Camera-type eye (tissue), 1 donor: ENCODE results near the gene PRKCG. TPM values are rescaled to one million over a fixed set of nuclear protein-coding genes. Genes with fewer than 3 reads are reported as not detected.

Source experiments
- total RNA-seq: library from RNA; depleted of rRNA; stranded (reverse); fragments of >200 nt; gene quantifications from one replicate; pipeline ENCODE4 v1.2.3, GENCODE V29; 2014

PRKCG gene
- 0.16 TPM for total RNA-seq

DNA sequence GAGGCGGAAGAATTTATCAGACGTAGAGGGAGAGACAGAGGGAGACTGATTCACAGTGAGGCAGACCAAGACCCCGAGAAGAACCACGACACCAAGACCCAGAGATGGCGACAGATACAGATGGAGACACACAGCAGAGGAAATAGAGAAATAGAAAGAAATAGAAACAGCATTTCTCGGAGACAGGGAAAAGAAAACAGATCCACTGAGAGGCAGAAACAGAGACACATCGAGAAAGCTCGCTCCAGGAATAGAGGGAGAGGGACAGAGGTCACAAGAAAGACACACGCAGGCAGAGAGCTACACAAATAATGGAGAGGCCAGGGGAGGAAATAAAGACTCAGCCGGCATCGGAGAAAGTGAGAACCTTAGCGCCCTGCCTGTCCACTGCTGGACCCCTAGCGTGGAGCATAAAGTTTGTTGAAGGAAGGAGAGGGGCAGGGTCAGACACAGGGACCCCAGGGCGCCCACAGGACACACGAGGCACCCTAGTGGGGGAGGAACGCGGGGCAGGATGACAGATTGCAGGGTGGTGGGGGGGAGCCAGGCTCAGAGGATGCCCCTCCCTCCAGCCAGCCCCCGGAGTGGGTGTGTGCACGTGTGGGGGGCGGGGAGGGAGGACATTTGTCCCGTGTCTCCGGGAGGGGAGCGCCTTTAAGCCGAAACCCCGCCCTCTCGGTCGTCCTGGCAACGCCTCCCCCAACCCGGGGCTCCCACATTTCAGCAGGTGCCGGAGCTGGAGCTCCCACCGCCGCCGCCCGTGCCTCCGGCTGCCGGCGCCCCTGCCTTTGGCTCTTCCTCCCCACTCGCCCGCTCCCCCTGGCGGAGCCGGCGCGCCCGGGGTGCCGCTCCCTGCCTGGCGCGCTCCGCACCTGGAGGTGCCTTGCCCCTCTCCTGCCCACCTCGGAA is at the start of gene PRKCG:
PRKCG (plus strand) TSS at position 716 of the 909 bp plus-strand sequence. CDS start 298 bp downstream, outside the sequence.

DNA sequence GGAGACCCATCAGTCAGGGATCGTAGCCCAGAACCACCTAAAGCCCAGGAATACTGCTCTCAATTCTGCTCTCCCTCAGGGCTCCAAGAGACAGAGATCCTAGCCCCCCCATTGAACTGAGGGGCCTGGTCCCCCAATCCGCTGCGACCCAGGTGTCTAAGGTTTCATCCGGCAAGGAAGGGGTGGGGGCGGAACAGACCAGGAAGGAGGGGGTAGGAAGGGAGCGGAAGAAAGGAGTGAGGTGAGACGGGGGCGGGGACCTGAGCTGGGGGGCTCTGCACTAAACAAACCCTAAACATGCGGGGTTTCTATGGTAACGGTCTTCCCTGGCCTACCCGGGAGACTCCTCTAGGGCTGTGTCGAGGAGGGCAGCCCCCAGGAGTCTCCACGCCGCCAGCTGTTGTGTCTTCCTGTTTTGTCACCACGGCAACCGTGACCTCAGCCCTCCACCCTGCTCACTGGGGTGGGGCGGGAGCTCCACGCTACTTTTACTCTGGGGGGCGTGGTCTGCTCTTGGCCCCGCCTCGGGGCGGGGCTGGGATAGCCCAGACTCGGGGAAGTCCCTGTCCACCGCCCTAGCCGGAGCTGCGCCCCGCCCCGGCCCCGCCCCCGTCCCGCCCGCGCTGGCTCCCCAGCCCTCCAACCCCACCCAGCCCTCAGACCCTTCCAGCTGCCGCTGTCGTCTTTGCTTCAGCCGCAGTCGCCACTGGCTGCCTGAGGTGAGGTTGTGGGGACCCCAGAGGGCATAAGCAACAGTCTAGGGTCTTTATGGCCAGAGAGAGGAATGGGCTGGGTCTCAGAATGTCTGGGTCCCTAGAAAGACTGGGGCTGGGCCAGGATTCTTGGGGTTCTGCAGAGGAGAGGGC is 14.5 kb upstream of the PRKCG start, which contains the start of gene MYADM:
MYADM (plus strand) TSS at position 659 of the 866 bp plus-strand sequence. CDS start 5,647 bp downstream, outside the sequence.

DNA sequence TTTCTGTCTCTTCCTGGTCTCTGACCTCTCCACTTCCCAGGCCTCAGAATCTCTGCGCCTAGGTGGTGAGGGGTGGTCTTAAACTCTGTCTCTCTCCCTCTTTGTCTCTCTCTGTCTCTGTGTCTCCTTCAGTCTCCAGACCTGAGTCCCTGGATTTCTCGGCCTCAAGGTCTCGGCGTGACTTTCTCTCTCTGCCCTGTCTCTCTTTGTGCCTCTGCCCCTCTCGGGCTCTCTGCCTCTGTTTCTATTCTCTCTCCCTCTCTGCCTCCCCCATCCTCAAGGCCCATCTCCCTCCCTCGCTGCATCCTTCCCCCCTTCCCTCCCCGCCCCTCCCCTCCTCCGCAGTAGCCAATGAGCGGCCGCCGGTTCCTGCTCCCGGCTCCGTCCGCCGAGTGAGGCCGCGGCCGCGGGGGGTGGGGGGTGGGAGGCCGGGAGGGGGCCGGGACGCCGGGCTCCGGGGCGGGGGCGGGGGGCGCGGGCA is 27.0 kb downstream of the PRKCG start, which contains the start of gene CACNG7:
CACNG7 (plus strand) TSS at position 344 of the 481 bp plus-strand sequence. CDS start 3,554 bp downstream, outside the sequence.

Other genes with a start within 250 kb of the PRKCG start
- gene NLRP12, start 57.9 kb upstream of the PRKCG start, total RNA-seq, result 0.38 TPM
- 23.3 TPM for gene MYADM, start 14.3 kb upstream of the PRKCG start, total RNA-seq
- gene CACNG7, start 27.1 kb downstream of the PRKCG start, total RNA-seq, result 8.6 TPM
- 0.99 TPM for gene CACNG8, start 80.7 kb downstream of the PRKCG start, total RNA-seq
- 4.3 TPM for gene CACNG6, start 109.4 kb downstream of the PRKCG start, total RNA-seq
- gene VSTM1, start 181.7 kb downstream of the PRKCG start, total RNA-seq, result not detected
- not detected for gene TARM1, start 199.2 kb downstream of the PRKCG start, total RNA-seq
- gene OSCAR, start 218.6 kb downstream of the PRKCG start, total RNA-seq, result not detected
- 9.7 TPM for gene NDUFA3, start 220.7 kb downstream of the PRKCG start, total RNA-seq
- gene TFPT, start 233.5 kb downstream of the PRKCG start, total RNA-seq, result 9.7 TPM
- 46.4 TPM for gene PRPF31, start 233.6 kb downstream of the PRKCG start, total RNA-seq